HK-2 (cell line): Measurements from ENCODE around the gene YIPF1.
"Not testable (repeated sequence)": the region's sequence is repeated elsewhere in the genome, so short reads cannot be mapped to it uniquely, and the experiment has no call there.

Experiments
- DNase-seq: peaks from one replicate; pipeline ENCODE4 v3.0.0-alpha.2; 2018; ENCODE audit not compliant: unreplicated experiment

The YIPF1 gene

DNA sequence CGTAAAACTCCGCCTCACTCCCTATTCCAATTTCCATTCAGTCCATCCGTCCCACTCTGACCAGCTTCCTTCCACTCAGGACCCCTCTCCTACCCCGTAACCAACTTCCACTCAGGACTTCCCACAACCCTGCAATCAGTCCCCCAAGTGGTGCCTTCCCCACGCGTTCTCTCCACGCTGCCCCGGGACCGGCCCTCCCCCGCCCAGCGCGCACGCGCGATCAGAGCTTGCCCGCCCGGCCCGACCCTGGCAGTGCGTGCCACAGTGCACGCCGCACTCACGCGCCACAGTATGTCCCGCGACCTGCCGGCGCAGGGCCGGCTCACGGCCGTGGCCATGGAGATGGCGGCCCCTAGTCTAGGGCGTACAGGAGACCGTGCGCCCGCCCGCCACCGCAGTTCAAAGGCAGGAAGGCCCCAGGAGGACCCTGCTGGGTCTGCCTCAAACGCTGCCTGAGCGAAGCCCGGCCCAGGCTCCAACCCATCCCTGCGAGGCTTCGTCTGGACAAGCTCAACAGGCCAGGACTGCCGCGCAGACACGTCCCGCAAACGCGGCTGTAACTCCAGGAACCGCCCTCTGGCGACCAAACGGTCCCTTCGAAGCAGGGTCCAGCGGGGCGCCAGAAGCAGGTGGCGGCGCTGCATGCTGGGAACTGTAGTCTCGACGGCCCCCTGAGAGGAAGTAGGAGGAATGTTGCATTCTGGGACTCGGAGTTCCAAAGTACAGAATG, 51.5 kb downstream of the YIPF1 start, which contains the start of gene NDC1:
Gene NDC1, minus strand, starts transcription at position 373 of the 730 bp plus-strand sequence. Its CDS starts 35 bp downstream, at position 338.
- peak; percentile 94 for DNase-seq

DNA sequence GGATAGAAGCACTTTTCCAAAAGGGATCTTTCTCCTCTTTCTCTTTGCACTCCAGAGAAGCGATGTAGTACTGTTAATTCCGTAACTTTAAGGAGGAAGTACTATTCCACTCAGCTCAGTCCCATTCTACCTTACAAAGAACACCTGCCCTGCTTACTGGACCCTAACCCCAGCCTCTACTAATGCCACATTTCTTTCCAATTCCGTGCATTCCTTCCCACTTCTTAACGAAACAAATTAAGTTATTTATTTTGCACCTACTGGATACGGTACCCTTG, 52.0 kb downstream of the YIPF1 start:
- no peak for DNase-seq

GRCh38 chr1:53835491-53835890, 54.1 kb downstream of the YIPF1 start:
- no peak for DNase-seq

DNA sequence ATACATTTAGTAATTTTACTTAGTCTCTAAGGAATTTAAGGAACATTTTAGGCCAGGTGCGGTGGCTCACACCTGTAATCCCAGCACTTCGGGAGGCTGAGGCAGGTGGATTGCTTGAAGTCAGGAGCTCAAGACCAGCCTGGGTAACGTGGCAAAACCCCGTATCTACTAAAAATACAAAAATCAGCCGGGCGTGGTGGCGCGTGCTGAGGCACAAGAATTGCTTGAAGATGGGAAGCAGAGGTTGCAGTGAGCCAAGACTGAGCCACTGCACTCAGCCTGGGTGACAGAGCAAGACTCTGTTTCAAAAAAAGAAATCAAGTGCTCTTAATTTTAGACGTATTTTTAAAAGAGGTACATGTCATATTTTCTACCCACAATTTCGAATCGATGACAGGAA, 54.8 kb downstream of the YIPF1 start:
- no peak for DNase-seq

- no peak for DNase-seq
Measured at GRCh38 chr1:53833393-53833792, 56.2 kb downstream of the YIPF1 start.

DNA sequence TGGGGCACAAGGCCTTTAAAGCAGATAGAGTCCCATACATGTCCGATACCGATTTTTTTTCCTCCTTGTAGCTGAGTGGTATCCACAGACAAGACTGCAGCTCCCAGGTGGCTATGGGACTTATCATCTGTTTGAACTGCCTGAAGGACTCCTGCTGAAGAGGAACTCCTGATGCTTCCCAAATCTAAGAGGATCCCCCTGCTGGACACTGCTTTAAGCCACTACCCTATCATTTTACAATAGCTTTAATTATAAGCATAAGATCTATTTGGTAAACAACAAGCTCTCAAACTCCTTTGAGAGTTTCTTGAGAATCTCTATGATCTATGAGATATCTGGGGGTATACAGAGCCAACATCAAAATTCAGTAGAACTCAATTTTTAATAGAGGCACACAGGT, 63.2 kb downstream of the YIPF1 start:
- DNase-seq, result no peak

DNA sequence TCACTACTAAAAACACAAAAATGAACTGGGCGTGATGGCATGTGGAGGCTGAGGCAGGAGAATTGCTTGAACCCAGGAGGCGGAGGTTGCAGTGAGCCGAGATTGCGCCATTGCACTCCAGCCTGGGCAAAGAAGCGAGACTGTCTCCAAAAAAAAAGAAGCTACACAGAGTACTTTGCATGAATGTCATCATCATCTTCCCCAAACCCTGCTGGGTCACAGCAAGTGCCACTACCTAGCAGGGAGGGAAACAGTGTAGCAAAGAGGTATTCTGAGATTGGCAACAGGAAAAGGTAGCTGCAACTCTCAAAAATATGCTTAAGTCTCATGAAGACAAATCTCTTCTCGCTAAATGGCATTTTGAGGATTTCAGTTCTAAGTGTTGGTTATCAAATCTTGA, 64.3 kb downstream of the YIPF1 start:
- no peak for DNase-seq

DNA sequence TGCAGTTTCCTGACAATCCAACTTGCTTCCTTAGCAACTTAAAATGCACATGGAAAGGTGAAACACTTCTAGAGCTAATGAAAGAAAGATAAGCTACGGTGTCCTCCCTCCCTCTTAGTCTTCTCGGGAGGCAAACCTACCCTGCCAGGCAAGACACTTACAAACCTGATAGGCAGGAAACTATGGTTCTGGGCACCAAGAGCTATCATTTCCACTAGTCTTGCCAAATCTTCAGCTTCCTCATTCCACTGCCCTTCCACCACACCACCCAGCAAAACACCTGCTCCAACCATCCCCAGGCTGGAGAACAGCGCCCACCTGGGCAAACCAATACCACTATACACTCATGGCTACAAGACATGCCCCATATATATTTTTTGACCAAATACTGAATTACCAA, 66.7 kb downstream of the YIPF1 start:
- no peak for DNase-seq

DNA sequence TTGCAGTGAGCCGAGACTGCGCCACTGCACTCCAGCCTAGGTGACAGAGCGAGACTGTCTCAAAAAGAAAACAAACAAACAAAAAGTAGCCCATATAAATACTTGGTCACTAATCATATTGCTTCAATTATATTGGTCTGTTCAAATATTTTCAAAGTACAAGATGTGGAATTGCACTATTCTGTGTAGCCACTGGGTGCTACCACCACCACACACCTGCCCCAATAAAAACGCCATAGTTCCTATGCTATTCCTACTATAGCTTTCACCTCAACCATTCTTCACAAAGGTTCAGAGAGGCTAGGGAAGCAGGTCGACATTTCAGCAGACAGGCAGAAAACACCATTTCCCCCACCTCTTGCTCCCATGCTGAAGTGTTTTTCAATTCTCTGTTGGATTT, 68.2 kb downstream of the YIPF1 start:
- DNase-seq, result no peak

- DNase-seq, result no peak
Measured at GRCh38 chr1:53819387-53819786, 70.2 kb downstream of the YIPF1 start.

- DNase-seq, result not testable (repeated sequence)
Measured at GRCh38 chr1:53816584-53816983, 73.0 kb downstream of the YIPF1 start.

DNA sequence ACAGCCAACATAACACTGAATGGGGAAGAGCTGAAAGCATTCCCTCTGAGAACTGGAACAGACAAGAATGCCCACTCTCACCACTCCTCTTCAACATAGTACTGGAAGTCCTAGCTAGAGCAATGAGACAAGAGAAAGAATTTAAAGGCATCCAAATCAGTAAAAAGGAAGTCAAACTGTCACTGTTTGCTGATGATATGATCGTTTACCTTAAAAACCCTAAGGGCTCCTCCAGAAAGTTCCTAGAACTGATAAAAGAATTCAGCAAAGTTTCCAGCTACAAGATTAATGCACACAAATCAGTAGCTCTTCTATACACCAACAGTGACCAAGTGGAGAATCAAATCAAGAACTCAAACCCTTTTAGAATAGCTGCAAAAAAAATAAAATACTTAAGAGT, 74.1 kb downstream of the YIPF1 start:
- DNase-seq, result not testable (repeated sequence)

GRCh38 chr1:53811414-53811851, 78.2 kb downstream of the YIPF1 start:
- peak; percentile 25 for DNase-seq

- no peak for DNase-seq
Measured at GRCh38 chr1:53810497-53810896, 79.1 kb downstream of the YIPF1 start.

- DNase-seq, result no peak
Measured at GRCh38 chr1:53810007-53810406, 79.6 kb downstream of the YIPF1 start.

DNA sequence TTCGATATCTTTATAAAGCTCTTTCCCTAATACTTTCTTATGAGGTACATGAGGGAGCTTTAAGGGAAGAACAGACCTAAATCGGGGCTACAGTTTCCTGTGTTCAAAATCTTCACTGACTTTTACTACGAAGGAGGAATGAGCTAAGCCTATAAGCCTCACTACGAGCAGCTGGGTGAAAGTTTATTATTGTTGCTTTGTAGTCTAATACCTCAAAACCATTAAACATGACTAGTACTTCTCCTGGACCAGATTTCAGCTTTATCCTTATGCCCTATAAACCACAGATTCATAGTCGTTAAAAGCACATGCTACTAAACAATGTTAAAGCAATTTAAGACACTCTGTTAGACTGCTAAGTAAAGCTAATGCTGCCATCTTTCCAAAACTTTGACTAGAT, 81.7 kb downstream of the YIPF1 start:
- no peak for DNase-seq

- DNase-seq, result no peak
Measured at GRCh38 chr1:53804791-53805505, 84.6 kb downstream of the YIPF1 start.

GRCh38 chr1:53804181-53804580, 85.4 kb downstream of the YIPF1 start:
- no peak for DNase-seq
